Suprapubic skin (tissue), 3 donors: ENCODE data around the gene PRKAR2B.

Experiments
- POLR2AphosphoS5 ChIP-seq, 3 donors: sonication (generic); formaldehyde crosslinking; IDR thresholded peaks; one replicate each; pipeline ENCODE4 v1.6.1; 2017; ENCODE audit warnings: antibody characterized with exemption in 3 of 3
- TF ChIP-seq, protein P1 (sequence below), 2 donors: fragments of 200-600 bp in 1 of 2; fragments of 450-650 bp in 1 of 2; sonication (generic) in 1 of 2; IDR thresholded peaks; one replicate each; pipeline ENCODE4 v1.5.1; 2016 to 2019; ENCODE audit warnings: antibody characterized with exemption in 2 of 2, mild to moderate bottlenecking in 1 of 2, moderate library complexity in 1 of 2

DNA sequence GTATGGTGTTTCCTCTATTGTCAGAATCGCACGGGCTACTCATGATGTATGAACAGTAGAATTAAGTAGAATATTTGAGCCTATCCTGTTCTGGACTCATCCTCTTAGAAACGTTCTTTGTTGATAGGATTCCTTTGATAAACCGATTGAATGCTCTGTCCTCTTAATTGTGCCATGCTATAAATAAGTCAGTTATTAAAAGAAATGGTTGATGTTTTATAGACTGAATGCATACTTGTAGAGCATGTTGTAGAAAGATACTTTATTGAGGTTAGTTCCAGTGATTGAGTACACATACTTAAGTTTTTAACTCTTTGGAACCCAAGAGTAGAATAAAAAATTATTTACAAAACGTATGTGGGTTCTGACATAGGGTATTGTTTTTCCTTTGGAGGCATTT lies 69.4 kb downstream of the PRKAR2B start:
- TF ChIP-seq, protein P1, sequence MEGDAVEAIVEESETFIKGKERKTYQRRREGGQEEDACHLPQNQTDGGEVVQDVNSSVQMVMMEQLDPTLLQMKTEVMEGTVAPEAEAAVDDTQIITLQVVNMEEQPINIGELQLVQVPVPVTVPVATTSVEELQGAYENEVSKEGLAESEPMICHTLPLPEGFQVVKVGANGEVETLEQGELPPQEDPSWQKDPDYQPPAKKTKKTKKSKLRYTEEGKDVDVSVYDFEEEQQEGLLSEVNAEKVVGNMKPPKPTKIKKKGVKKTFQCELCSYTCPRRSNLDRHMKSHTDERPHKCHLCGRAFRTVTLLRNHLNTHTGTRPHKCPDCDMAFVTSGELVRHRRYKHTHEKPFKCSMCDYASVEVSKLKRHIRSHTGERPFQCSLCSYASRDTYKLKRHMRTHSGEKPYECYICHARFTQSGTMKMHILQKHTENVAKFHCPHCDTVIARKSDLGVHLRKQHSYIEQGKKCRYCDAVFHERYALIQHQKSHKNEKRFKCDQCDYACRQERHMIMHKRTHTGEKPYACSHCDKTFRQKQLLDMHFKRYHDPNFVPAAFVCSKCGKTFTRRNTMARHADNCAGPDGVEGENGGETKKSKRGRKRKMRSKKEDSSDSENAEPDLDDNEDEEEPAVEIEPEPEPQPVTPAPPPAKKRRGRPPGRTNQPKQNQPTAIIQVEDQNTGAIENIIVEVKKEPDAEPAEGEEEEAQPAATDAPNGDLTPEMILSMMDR (IDR thresholded peaks at IDR 0.05), result no peak
- TF ChIP-seq POLR2AphosphoS5 (IDR thresholded peaks at IDR 0.05), result no peak
